Thyroid gland (tissue), 4 donors: Measurements from ENCODE around the gene ACAD9.

Experiments
- CTCF ChIP-seq, 6 experiments: fragments of 200-600 bp in 3 of 6; fragments of 450-650 bp in 3 of 6; sonication (generic) in 3 of 6; IDR thresholded peaks; one replicate each; pipeline ENCODE4 v1.5.1; 2016 to 2019; ENCODE audit warnings: antibody characterized with exemption in 6 of 6, mild to moderate bottlenecking in 2 of 6, inconsistent platforms in 1 of 6, moderate library complexity in 1 of 6
- POLR2A ChIP-seq, 2 donors: fragments of 450-650 bp; IDR thresholded peaks; one replicate each; pipeline ENCODE4 v1.6.1; 2017; ENCODE audit warnings: antibody characterized with exemption in 2 of 2, mild to moderate bottlenecking in 2 of 2, moderate library complexity in 1 of 2

DNA sequence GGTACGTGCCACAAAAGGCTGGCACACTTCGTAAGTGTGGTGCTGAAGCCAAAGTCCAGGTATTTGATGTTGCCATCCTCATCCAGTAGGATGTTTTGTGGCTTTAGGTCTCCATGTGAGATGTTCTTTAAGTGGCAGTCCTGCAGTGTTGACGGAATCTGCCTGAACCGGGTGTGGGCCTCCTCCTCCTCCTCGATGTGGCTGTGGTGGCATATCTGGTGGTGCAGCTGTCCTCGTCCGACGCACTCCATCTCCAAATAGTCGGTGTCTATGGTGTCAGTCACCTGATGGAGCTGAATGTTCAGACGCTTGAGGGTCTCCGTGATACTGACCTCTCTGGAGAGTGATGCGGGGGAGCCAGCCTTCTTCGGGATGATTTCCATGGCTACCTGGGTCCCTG lies 30.5 kb upstream of the ACAD9 start:
- TF ChIP-seq CTCF (IDR thresholded peaks at IDR 0.05) (no peak), POLR2A (IDR thresholded peaks at IDR 0.05) (no peak)
